ENCODE data around the gene PAX9.
A peak's percentile ranks its signal among the peaks of the same experiment; 100 is the strongest.

PAX9 gene

DNA sequence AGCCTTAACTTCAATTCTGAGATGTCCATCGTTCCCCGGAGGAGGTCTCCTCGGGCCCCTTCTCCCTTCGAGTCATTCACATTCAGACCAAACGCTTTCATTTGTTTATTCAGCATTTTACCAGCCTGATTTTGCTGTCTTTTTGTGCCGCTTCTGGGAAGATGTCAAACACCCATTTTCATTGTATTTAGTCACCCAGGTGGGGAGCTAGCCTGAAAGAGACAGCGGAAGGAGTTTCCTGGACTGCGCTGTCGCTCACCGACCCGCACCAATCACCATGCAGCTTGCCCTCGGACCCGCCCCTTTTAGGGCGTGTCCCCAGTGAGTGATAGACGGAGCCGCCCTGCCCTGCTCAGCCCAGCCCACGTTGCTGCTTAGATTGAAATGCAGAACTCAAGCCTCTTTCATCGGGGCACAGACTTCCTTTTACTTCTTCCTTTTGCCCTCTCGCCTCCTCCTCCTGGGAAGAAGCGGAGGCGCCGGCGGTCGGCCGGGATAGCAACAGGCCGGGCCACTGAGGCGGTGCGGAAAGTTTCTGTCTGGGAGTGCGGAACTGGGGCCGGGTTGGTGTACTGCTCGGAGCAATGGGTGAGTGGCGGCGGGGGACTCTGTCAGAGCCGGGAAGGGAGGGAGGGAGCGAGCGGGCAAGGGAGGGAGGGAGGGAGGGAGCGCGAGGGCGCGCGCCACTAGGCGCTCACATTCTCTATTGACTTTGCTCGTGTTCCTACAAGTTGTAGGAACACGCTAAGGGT, at the start of gene PAX9:
PAX9 (plus strand) TSS at position 355 of the 752 bp plus-strand sequence; CDS start at position 585, 230 bp downstream.
- CTCF ChIA-PET, result no interaction called here
- peak; percentile 58 for DNase-seq (ENCODE audit: extremely low spot score)
- TF ChIP-seq, protein P1, sequence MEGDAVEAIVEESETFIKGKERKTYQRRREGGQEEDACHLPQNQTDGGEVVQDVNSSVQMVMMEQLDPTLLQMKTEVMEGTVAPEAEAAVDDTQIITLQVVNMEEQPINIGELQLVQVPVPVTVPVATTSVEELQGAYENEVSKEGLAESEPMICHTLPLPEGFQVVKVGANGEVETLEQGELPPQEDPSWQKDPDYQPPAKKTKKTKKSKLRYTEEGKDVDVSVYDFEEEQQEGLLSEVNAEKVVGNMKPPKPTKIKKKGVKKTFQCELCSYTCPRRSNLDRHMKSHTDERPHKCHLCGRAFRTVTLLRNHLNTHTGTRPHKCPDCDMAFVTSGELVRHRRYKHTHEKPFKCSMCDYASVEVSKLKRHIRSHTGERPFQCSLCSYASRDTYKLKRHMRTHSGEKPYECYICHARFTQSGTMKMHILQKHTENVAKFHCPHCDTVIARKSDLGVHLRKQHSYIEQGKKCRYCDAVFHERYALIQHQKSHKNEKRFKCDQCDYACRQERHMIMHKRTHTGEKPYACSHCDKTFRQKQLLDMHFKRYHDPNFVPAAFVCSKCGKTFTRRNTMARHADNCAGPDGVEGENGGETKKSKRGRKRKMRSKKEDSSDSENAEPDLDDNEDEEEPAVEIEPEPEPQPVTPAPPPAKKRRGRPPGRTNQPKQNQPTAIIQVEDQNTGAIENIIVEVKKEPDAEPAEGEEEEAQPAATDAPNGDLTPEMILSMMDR (IDR thresholded peaks at IDR 0.05; ENCODE audit: control extremely low read depth, extremely low read depth, low read depth, missing control alignments), result no peak
- POLR2A ChIA-PET, result no interaction called here

DNA sequence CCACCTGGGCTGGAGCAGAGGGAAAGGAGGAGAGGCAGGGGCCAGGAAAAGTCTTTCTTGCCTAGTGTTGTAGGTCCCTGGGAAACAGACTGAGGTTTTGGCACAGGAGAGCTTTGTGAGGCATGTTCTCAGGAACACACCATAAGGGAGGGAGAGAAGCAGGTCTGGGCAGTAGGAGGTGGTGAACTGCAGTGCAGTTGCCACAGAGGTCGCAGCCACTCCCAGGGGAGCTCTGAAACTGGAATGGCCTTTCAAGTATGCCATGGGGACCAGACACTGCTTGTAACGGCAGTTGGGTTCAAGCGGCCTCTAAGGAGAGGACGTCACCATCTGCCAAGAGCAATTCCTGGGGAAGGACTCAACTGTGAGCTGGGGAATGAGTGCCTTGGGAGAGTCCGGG, 43.8 kb upstream of the PAX9 start:
- TF ChIP-seq, protein P1 (IDR thresholded peaks at IDR 0.05; ENCODE audit: control extremely low read depth, extremely low read depth, low read depth, missing control alignments), result no peak
- DNase-seq (ENCODE audit: extremely low spot score), result no peak
- ChIA-PET CTCF (interaction anchor here (1.1 to 1.4 kb wide), 2 partner anchors 9 to 19 kb away, joined by 3 read pairs; no protein-coding TSS in a partner anchor), POLR2A (no interaction called here)

DNA sequence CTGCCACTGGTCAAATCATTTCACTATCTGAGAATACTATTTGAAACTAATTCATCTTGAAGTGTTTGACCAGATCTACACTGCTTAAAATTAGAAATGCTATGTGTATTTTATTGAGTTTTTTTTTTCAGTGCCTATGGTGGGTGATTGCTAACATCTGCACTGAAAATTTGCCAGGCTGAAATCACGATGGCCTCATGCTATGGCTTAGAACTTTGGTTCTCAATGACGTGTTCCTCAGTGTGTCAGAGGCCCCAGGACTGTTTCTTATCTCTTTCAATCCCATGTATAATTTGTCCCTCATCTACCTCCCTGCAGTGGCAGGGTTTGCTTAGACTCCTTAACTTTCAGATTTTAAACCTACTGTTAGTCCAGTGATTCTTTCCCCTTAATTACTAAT, 43.0 kb upstream of the PAX9 start:
- POLR2A ChIA-PET, result no interaction called here
- DNase-seq (ENCODE audit: extremely low spot score), result no peak
- CTCF ChIA-PET, result interaction anchor here (1.1 kb wide), 2 partner anchors 8 to 10 kb away, joined by 3 to 6 read pairs; no protein-coding TSS in a partner anchor
- TF ChIP-seq, protein P1 (IDR thresholded peaks at IDR 0.05; ENCODE audit: control extremely low read depth, extremely low read depth, low read depth, missing control alignments), result no peak

DNA sequence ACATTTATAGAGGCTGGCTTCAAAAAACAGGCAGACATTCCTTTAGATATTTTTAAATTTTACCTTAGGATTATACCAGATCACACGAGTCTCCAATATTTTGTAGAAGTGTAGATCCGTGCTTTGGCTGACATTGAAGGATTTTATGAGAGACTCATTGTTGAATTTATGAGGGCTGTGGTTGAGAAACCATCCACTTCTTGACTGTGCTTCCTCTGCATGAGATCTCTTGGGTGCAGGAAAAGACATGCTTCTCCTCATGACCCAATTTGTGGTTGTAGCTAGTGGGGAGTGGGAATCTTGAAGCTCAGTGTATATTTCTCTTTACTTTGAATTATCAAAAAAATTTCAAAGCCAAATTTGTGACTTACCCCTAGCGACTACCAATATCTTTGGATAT, 42.5 kb upstream of the PAX9 start:
- ChIA-PET POLR2A (no interaction called here), CTCF (interaction anchor here (1.1 kb wide), 1 partner anchor 10 kb away, joined by 6 read pairs; no protein-coding TSS in a partner anchor)
- DNase-seq (ENCODE audit: extremely low spot score), result no peak
- TF ChIP-seq, protein P1 (IDR thresholded peaks at IDR 0.05; ENCODE audit: control extremely low read depth, extremely low read depth, low read depth, missing control alignments), result no peak

DNA sequence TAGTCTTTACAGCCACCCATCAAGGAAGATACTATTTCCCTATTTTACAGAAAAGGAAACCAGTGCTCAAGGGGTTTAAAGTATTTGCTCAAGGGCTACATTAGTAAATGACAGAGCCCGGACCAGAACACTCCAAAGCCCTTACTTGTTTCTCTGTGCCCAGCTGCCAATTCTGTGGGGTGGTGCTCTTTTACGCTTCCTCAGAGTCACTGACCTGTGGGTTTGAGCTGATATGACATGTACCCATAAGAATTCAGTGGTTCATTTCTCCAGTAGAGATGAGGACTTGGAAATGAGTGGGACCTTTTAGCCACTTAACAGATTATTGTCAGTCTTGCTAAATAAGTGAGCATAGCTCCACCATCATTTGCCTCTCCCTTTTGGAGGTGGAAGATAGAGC, 41.8 kb upstream of the PAX9 start:
- DNase-seq (ENCODE audit: extremely low spot score), result no peak
- TF ChIP-seq, protein P1 (IDR thresholded peaks at IDR 0.05; ENCODE audit: control extremely low read depth, extremely low read depth, low read depth, missing control alignments), result no peak
- ChIA-PET CTCF (interaction anchor here (1.1 to 1.3 kb wide), 2 partner anchors 9 to 66 kb away, joined by 3 to 6 read pairs; no protein-coding TSS in a partner anchor), POLR2A (no interaction called here)

DNA sequence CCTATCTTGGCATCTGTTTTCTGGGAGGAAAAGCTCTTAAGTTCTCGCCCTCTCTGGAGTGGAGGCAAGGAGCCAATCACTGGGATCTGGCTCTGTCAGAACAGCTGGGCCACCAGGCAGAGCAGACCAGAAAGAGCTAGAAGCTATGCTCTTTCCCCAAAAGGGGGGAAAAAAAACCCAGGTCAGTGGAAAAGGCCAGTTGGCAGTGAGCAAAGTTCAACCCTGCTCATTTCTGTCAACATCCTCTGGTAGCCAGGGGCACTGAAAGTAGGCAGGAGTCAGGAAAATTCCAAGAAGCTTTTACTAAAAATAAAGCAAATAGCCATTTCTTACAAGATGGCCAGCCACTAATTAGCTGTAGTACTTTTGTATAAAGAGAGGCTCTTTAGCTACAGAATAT, 36.6 kb upstream of the PAX9 start:
- POLR2A ChIA-PET, result no interaction called here
- TF ChIP-seq, protein P1 (IDR thresholded peaks at IDR 0.05; ENCODE audit: control extremely low read depth, extremely low read depth, low read depth, missing control alignments), result no peak
- DNase-seq (ENCODE audit: extremely low spot score), result no peak
- CTCF ChIA-PET, result interaction anchor here (1.1 to 2.6 kb wide), 4 partner anchors 10 to 21 kb away, joined by 3 to 9 read pairs (median 4); no protein-coding TSS in a partner anchor
